Parathyroid adenoma (tissue), 2 donors: Measurements from ENCODE around the gene UNC13D.
"Not testable (repeated sequence)": the region's sequence is repeated elsewhere in the genome, so short reads cannot be mapped to it uniquely, and the experiment has no call there.

Source experiments
- H2AFZ ChIP-seq: fragments of 300-600 bp; sonication (generic); one replicate; pipeline ENCODE4 v1.7.0; 2017; ENCODE audit warnings: antibody characterized with exemption, mild to moderate bottlenecking
- H3K27ac ChIP-seq: fragments of 300-600 bp; sonication (generic); one replicate; pipeline ENCODE4 v1.7.0; 2017
- H3K27me3 ChIP-seq: fragments of 300-600 bp; sonication (generic); one replicate; pipeline ENCODE4 v1.7.0; 2017; ENCODE audit warnings: low read length; ENCODE audit not compliant: control insufficient read depth, insufficient read depth
- H3K36me3 ChIP-seq: fragments of 300-600 bp; sonication (generic); one replicate; pipeline ENCODE4 v1.7.0; 2017; ENCODE audit warnings: low read length; ENCODE audit not compliant: control insufficient read depth, insufficient read depth
- H3K4me1 ChIP-seq: fragments of 300-600 bp; sonication (generic); one replicate; pipeline ENCODE4 v1.7.0; 2017; ENCODE audit warnings: control low read depth
- H3K4me2 ChIP-seq: fragments of 300-600 bp; sonication (generic); one replicate; pipeline ENCODE4 v1.7.0; 2017; ENCODE audit warnings: low read length
- H3K4me3 ChIP-seq: fragments of 300-600 bp; sonication (generic); one replicate; pipeline ENCODE4 v1.7.0; 2017; ENCODE audit warnings: low read depth, low read length
- H3K79me2 ChIP-seq: fragments of 300-600 bp; sonication (generic); one replicate; pipeline ENCODE4 v1.7.0; 2017; ENCODE audit warnings: control low read depth
- H3K9ac ChIP-seq: fragments of 300-600 bp; sonication (generic); one replicate; pipeline ENCODE4 v1.7.0; 2017; ENCODE audit warnings: mild to moderate bottlenecking
- H3K9me3 ChIP-seq: fragments of 300-600 bp; sonication (generic); one replicate; pipeline ENCODE4 v1.7.0; 2017; ENCODE audit warnings: low read length; ENCODE audit not compliant: control insufficient read depth
- CTCF ChIP-seq: fragments of 300-600 bp; sonication (generic); IDR thresholded peaks from one replicate; pipeline ENCODE4 v1.7.0; 2017; ENCODE audit warnings: antibody characterized with exemption, mild to moderate bottlenecking
- donor health status: primary hyperparathyroidism.

Gene UNC13D

GRCh38 chr17:75853433-75853832 is 9.2 kb upstream of the UNC13D start:
- Histone ChIP-seq H3K4me1 (peaks cover 3% of the 10 kb centered on the region), H3K79me2 (peaks cover 3% of the 10 kb centered on the region), H3K36me3 (no peaks in the 10 kb centered on the region), H3K27me3 (no peaks in the 10 kb centered on the region), H3K9ac (no peak overlapping the region), H3K27ac (peak overlapping the region; percentile 25), H2AFZ (no peak overlapping the region), H3K4me2 (peak overlapping the region; percentile 26), H3K9me3 (no peaks in the 10 kb centered on the region), H3K4me3 (no peak overlapping the region)
- no peak for TF ChIP-seq CTCF

GRCh38 chr17:75851693-75851991 is 7.4 kb upstream of the UNC13D start:
- H3K27me3 ChIP-seq, H3K27ac ChIP-seq, H3K4me1 ChIP-seq, H3K36me3 ChIP-seq, H3K4me3 ChIP-seq, H3K79me2 ChIP-seq, H3K9me3 ChIP-seq, H3K9ac ChIP-seq, H3K4me2 ChIP-seq, H2AFZ ChIP-seq: not testable (repeated sequence)

- TF ChIP-seq CTCF, result no peak
- no peak overlapping the region for H3K4me3 ChIP-seq
- H3K4me1 ChIP-seq, result peaks cover 3% of the 10 kb centered on the region
- no peak overlapping the region for H3K4me2 ChIP-seq
- no peaks in the 10 kb centered on the region for H3K36me3 ChIP-seq
- H3K27me3 ChIP-seq, result no peaks in the 10 kb centered on the region
- H3K79me2 ChIP-seq, result peaks cover 3% of the 10 kb centered on the region
- H3K9ac ChIP-seq, result no peak overlapping the region
- no peak overlapping the region for H2AFZ ChIP-seq
- no peak overlapping the region for H3K27ac ChIP-seq
- H3K9me3 ChIP-seq, result no peaks in the 10 kb centered on the region
Observed at GRCh38 chr17:75850928-75851692, 6.9 kb upstream of the UNC13D start.

- no peaks in the 10 kb centered on the region for H3K9me3 ChIP-seq
- H3K27me3 ChIP-seq, result no peaks in the 10 kb centered on the region
- H3K4me2 ChIP-seq, result no peak overlapping the region
- H3K27ac ChIP-seq, result no peak overlapping the region
- H3K4me1 ChIP-seq, result peaks cover 11% of the 10 kb centered on the region
- H3K9ac ChIP-seq, result no peak overlapping the region
- no peak for TF ChIP-seq CTCF
- no peak overlapping the region for H2AFZ ChIP-seq
- no peaks in the 10 kb centered on the region for H3K36me3 ChIP-seq
- peaks cover 3% of the 10 kb centered on the region for H3K79me2 ChIP-seq
- no peak overlapping the region for H3K4me3 ChIP-seq
Observed at GRCh38 chr17:75849724-75850123, 5.5 kb upstream of the UNC13D start.

- peak overlapping the region; percentile 34 for H3K27ac ChIP-seq
- no peak for TF ChIP-seq CTCF
- H3K9ac ChIP-seq, result no peak overlapping the region
- H3K4me2 ChIP-seq, result no peak overlapping the region
- H3K36me3 ChIP-seq, result no peaks in the 10 kb centered on the region
- H3K4me3 ChIP-seq, result no peak overlapping the region
- no peak overlapping the region for H2AFZ ChIP-seq
- no peaks in the 10 kb centered on the region for H3K27me3 ChIP-seq
- no peaks in the 10 kb centered on the region for H3K9me3 ChIP-seq
- peaks cover 3% of the 10 kb centered on the region for H3K79me2 ChIP-seq
- H3K4me1 ChIP-seq, result peaks cover 11% of the 10 kb centered on the region
Observed at GRCh38 chr17:75849279-75849646, 5.1 kb upstream of the UNC13D start.
